IPS-NIHi7 (cell line): ENCODE results near the gene APBB3.

Experiments
- DNase-seq: peaks from one replicate; pipeline ENCODE4 v3.0.0; 2012; ENCODE audit warnings: mixed read lengths; ENCODE audit errors: extremely low spot score

The APBB3 gene

DNA sequence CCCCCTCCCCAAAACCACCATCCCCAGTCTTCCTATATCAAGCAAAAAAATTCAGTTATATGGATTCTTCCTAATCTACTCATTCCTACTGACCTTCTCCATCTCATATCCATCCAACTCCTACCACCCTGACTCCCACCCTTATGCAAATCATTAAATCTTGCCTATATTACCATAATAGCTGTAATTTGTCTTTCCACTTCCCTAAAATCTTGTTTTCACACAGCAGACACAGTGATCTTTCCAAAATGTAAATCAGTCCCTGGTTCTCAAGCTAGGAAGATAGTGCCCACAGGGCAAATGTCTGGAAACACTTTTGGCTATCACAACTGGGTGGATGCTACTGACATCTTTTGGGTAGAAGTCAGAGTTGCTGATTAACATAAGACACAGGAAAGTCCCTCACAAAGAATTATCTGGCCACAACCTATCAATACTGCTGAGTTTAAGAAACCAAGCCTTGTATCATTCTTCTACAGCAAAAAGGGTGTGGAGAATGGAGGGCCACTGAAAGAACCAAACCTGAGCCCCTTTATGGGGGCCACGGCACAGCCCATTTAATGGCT, 8.6 kb downstream of the APBB3 start:
- DNase-seq: no peak

DNA sequence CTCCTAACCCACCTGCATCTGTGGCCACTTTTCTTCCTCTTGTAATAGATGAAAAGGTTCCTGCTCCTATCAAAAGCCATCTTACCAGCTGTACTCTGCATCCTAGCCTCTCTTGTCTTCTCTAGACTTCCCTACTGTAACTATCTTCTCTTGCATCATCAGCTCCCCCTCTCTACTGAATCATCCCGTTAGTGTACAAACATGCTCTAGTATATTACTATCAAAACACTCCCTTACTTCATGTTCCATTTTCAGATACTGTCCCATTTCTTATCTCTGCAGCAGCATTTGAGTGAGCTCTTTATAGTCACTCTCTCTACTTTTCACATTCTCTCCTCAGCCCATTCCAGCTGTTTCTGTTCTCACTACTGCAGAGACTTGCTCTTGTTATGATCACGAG, 9.9 kb downstream of the APBB3 start:
- no peak for DNase-seq

DNA sequence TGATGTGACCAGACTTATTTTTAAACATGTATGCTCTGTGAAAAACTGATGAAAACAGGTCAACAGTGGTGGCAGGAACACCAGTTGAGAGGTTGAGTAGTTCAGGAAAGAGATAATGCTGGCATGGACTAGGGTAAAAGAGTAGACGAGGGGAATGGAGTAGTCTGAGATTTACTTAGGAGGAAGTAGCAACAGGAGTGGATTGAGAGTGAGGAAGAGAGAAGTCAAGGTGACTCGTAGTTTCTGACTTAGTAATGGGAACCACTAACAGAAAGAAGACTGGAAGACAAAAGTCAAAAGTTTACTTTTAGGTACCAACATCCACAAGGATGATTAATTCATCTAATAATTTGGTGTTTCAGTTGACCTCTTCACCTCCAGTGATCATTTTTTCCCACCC, 10.7 kb downstream of the APBB3 start:
- no peak for DNase-seq

DNA sequence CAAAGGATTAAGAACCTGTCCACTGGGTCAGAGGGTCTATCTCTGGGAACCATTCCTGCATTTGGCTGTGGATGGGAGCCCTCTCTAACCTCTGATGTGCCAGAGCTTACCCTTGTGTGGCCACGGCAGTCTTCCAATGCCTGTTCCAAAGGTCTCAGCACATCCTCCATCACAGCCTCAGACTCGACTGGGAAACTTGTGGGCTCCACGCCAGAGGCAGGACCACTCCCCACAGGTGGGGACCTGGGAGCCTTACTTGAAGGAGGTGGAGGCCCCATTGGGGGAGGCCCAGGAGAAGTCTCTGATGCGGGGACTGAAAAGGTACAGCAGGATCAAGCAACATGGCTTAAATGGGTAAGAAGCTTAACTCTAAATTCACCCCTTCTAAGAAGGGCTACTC, 12.5 kb downstream of the APBB3 start:
- DNase-seq: no peak

DNA sequence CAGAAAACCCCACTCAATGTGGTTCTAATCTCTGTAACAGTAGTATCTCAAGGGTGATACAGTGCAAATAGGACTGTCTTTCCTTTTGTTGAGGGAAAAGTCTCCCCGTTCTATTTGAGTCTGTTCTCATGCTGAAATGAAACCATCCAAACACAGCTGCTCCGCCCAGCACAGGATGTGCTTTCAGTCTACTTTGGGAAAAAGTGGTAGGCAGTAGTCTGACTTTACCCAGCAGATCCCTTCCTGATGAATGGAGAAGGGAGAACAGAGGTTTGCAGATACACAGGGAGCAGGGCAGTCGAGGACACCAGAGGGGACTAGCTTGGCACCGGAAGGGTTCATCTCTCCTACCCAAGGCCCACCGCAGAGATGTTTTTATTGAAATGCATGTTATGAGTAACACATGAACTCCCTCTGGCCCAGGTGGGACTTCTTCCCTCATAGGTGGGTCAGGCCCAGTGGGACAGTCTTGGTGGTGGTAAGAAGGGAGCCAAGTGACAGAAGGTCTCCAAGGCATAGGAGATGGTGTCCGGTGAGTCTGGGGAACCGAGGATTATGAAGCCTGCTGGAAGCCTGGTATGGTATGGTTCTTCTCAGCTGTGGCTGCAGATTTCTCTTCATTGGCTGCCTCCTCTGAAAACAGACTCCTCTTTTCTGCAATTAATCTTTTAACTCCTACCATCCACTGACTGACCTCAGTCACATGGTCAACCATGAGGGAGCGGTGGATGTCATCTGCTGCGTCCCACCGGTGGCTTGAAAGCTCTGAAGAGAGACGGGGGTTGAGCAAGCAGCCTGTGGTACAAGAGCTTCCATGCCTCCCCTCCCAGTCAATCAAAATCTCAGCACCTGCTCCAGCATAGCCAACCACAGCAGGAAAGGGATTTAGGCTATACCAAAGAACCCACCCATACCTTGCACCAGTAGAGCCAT, 14.0 kb downstream of the APBB3 start:
- DNase-seq: no peak

DNA sequence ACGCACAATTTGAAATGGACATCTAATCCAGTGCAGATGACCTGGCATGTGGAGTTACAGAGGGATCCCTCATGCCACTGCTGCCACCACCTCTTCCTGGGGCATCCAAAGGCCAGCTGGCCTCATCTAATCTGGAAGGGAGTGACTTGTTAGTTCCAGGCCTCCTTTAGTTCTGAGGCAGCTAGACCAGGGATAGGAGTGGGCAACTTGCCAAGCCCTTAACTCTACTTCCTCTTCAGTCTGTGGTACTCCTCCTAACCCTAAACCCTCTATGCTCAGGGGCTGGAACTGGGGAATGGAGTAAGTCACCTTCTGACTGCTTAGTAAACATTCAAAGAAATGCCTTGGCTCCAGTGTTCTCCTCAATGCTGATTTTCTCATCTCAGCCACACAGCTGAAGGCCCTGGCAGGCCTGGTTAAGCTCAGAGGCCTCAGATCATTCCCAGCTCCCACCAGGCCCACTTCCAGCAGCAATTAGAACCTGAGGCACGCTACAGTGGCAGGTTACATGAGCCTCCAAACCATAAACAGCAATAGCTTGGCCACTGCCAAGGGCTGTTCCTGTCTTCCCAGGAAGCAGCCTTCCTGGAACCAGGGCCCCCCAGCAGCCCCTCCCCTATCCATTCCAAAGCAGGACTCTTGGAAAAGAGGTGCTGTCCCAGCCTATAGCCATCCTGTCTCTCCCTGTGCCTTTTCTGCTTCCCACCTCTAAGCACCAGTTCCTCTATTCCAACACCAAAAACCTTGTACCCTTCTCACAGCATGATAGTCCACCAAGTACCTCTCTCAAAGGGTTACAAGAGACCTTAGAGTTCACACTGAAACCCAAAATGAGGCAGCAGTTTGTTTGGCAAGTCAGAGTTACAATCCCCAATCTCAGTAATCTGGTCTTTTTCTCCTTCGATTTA, 14.9 kb downstream of the APBB3 start:
- no peak for DNase-seq

DNA sequence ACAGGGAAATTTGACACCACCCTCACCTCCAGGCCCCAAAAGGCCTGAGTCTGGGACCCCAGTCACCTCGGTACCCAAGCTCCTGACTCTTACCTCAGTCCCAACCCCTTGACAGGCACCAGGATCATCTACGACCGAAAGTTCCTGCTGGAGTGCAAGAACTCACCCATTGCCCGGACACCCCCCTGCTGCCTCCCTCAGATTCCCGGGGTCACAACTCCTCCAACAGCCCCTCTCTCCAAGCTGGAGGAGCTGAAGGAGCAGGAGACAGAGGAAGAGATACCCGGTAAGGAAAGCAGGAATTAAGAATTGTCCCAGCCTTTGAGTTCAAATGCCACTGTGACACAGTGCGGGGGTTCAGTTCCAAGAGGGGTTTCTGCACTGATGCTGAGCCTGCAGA, 15.6 kb downstream of the APBB3 start:
- DNase-seq: no peak

DNA sequence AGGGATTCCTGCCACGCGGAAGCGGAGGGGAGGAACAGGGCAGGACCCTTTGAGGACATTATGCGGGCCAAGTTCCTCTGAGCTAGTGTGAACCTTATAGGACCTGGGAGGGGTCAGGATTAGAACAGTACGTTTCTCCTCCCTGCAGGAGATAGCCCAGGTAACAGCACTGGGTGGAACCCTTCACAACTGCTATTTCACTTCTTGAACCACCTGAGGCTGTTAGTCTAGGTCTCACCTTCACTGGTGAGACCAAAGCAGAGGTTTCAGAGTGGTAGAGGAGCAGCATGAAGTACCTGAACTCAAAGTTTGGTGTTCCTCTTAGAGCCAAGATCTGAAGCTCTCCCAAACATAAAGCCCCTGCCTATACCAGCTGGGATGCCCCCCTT, 16.1 kb downstream of the APBB3 start:
- no peak for DNase-seq

DNA sequence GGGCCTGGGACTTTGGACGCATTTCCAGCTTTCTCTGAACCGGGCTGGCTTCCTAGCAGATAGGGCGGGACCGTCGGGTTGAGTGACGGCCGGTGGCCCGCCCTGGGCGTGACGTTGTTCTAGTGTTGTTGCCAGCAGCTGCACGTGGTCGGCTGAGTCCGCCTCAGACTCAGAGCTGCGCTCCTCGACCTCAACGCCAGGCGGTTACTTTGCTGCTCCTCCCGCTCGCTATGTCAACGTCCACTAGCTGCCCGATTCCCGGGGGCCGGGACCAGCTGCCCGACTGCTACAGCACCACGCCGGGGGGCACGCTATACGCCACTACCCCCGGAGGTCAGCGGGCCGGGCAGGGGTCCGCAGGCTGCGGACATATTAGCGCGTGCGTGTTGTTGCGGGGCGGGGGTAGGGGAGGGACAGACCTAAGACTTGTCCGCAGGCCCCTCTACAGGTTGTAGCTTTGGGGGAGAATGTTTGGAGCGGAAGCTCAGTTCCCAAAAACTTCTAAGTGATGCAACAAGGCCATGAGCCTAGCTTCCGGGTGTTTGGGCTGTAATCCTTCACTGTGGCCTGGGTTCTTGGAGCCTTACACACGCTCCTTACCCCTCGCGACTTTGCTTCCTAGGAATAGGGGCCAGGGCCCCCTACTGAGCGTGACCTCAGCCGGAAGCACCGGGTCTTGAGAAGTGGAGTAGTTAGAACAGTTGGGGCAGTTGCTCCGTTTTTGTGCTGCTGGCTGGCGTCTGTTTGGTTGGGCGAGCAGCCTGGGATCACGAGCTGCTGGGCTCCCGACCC, 16.7 kb downstream of the APBB3 start, which contains the start of gene EIF4EBP3:
EIF4EBP3 (plus strand) TSS at position 155 of the 792 bp plus-strand sequence; CDS start at position 231, 76 bp downstream.
- DNase-seq: peak; percentile 96

DNA sequence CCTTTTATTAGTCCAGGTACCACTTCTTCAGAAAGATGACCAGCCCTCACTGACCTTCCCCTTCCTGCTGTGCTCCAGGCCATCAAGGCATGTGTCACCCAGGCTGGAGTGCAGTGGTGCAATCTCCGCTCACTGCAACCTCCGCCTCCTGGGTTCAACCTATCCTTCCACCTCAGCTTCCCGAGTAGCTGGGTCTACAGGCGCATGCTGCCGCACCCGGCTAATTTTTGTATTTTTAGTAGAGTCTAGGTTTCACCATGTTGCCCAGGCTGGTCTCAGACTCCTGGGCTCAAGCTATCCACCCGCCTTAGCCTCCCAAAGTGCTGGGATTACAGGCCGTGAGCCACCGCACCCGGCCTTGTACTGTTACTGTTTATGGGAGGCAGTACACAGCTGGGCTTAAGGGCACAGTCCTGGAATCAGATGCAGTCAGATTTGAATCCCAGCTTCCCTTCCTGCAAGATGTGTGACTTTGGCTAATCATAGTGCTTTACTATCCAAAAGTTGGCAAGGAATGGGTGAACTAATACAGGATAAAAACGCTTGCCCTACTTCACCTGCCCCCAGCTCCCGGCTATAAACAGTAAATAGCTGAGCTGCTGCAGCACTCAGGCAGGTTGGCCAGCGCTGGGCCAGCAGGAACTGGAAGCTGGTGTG, 17.4 kb downstream of the APBB3 start:
- DNase-seq: no peak

DNA sequence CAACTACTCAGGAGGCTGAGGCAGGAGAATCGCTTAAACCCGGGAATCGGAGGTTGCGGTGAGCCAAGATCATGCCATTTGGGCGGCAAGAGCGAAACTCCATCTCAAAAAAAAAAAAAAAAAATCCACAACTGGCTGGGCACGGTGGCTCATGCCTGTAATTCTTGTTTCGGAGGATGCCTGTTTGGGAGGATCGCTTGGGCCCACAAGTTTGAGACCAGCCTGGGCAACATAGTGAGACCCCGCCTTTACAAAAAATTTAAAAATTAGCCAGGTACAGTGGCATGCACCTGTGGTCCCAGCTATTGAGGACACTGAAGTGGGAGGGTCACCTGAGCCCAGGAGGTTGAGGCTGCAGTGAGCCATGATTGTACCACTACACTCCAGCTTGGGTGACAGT, 18.8 kb downstream of the APBB3 start:
- no peak for DNase-seq

DNA sequence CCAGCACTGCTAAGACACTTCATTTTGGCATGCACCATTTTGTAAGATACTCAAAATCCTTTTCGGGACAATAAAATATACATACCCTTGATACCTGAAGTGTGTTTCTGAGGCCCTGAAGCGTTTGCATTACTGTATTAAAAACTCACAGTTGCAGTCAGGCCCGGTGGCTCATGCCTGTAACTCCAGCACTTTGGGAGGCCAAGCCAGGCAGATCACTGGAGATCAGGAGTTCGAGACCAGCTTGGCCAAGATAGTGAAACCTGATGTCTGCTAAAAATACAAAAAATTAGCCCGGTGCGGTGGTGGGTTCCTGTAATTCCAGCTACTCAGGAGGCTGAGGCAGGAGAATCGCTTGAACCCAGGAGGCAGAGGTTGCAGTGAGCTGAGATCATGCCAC, 19.4 kb downstream of the APBB3 start:
- DNase-seq: no peak

DNA sequence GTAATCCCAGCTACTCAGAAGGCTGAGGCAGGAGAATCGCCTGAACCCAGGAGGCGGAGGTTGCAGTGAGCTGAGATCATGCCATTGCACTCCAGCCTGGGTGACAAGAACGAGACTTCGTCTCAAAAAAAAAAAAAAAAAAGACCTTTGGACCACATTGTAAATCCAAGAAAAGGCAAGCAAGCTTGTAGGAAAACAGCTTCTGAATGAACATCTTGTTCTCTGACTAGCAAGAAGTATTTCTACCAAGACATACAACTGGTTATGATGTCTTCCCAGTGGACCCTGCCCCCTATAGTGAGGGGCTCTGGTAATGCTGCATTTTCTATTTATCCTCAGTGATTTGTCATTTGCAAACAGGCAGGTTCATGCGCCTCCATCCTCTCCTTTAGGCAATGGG, 21.4 kb downstream of the APBB3 start:
- no peak for DNase-seq

DNA sequence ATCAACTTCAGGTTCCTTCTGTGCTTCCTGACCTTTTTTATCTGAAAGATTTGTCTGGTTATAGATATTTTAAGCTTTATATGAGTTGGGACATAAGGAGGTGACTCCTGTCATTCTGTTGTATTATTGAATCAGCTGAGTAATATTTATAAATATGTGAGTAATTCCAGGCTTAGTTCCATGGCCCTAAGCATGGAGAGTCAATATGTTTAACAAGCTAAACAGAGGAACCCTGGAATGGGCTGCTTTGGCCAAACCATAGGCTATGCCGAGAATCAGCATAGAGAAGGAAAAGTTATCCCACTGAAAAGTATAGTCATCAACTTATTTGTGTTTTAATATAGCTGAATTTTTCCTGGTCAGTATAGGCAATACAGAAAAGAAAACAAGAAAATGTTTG, 24.2 kb downstream of the APBB3 start:
- DNase-seq: no peak

DNA sequence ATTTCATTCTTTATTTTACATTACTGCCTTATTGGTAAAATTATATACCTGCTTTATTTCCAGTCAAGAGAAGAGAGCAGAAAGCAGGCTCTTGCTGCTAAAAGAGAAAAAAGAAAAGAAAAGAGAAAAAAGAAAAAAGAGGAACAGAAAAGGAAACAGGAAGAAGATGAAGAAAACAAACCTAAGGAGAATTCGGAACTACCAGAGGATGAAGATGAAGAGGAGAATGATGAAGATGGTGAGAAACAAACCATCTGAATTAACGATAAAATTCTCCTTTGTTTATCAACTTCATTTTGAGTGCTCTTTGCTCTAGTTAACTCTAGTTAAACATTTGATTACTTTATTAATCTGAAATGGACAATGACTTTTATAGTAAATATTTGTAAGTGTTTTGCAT, 40.4 kb downstream of the APBB3 start:
- no peak for DNase-seq

DNA sequence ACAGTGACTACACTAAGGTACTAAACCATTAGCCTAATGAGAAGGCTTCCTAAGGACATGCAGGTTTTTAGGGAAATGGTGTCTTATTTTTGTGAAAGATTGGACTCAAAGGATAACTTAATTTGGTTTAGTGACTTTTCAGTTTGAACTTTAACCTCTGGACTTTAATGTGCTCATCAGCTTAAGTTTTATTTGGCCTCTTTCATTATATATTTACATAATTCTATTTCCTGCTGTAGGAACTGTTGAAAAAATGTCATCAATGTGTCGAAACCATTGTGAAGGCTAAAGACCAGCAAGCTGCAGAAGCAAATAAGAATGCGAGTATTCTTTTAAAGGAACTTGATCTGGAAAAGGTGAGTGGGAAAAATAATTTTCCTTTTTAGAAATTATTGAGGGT, 51.3 kb downstream of the APBB3 start:
- DNase-seq: no peak

DNA sequence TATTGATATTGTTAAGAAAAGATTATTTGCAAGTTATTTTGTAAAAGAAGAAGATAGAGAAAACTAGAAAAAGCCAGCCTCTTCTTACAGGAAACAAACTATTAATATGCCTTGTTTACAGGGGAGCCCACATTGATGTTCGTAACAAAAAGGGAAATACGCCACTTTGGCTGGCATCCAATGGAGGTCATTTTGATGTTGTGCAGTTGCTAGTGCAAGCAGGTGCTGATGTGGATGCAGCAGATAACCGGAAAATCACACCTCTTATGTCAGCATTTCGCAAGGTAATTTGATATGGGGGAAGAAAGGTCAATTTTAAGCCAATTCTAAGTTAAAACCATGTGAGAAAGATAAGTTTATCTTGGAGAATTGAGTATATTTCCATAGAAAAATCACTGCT, 54.5 kb downstream of the APBB3 start:
- no peak for DNase-seq
